Activated T-helper 2 cell treated with anti-CD3 and anti-CD28 coated beads, Interferon-gamma antibody, Interleukin-2, Interleukin-4, amounts not matched to agents 10 μg/mL and 5 μg/mL and 100 μg/mL, durations not matched to agents 14 hours and 24 hours and 36 hours (primary cell): ENCODE data around the gene ZGRF1. TPM values are rescaled to one million over a fixed set of nuclear protein-coding genes. Genes with fewer than 3 reads are reported as not detected.
A peak's percentile ranks its signal among the peaks of the same experiment; 100 is the strongest.

Source experiments
- DNase-seq: peaks from one replicate; pipeline ENCODE4 v3.0.0; 2021; ENCODE audit warnings: low spot score
- H3K27ac Mint-ChIP-seq: one replicate; pipeline ENCODE4 v1.8.0; 2021; ENCODE audit warnings: mixed read lengths
- H3K27me3 Mint-ChIP-seq: one replicate; pipeline ENCODE4 v1.8.0; 2021; ENCODE audit warnings: low read depth, mixed read lengths
- H3K36me3 Mint-ChIP-seq: one replicate; pipeline ENCODE4 v1.8.0; 2021; ENCODE audit warnings: low read depth, mixed read lengths
- H3K4me1 Mint-ChIP-seq: one replicate; pipeline ENCODE4 v1.8.0; 2021; ENCODE audit warnings: low read depth, mixed read lengths
- H3K4me3 Mint-ChIP-seq: one replicate; pipeline ENCODE4 v1.8.0; 2021; ENCODE audit warnings: low read depth, mild to moderate bottlenecking, moderate library complexity, mixed read lengths
- H3K9me3 Mint-ChIP-seq: one replicate; pipeline ENCODE4 v1.8.0; 2021; ENCODE audit warnings: mixed read lengths
- intact Hi-C: fragments of 100-400 bp; cut with micrococcal nuclease; formaldehyde crosslinking; loops from one replicate; pipeline ENCODE4 v1.15.1; 2023
- total RNA-seq: library from RNA; stranded (reverse); gene quantifications from 2 replicates; pipeline ENCODE4 v1.2.3, GENCODE V29; 2022

Gene ZGRF1
- total RNA-seq, 1 donor from 2014 or later = 30.0 TPM

- DNase-seq = no peak
- Mint-ChIP-seq H3K36me3 (no peaks in the 10 kb centered on the region), H3K4me1 (peaks cover 46% of the 10 kb centered on the region), H3K27ac (peak overlapping the region; percentile 34), H3K4me3 (peak overlapping the region; percentile 88), H3K27me3 (peaks cover 88% of the 10 kb centered on the region), H3K9me3 (no peaks in the 10 kb centered on the region)
- intact Hi-C loops = loop anchor here (5.0 kb wide), 2 partner anchors 229 to 284 kb away; partner anchors contain the start of genes AP1AR and TIFA
Observed at GRCh38 chr4:112516471-112517066, 120.1 kb downstream of the ZGRF1 start.

- Mint-ChIP-seq H3K27ac (peak within 1 kb of the TSS; percentile 56), H3K4me3 (peak within 1 kb of the TSS; percentile 88), H3K9me3 (no peaks in the 10 kb centered on the region), H3K36me3 (no peaks in the 10 kb centered on the region), H3K27me3 (peaks cover 88% of the 10 kb centered on the region), H3K4me1 (peaks cover 51% of the 10 kb centered on the region)
- DNase-seq = no peak
- intact Hi-C loops = loop anchor here (5.0 kb wide), 2 partner anchors 229 to 284 kb away; partner anchors contain the start of genes AP1AR and TIFA
Observed at GRCh38 chr4:112516066-112516470, 120.6 kb downstream of the ZGRF1 start, which contains the start of gene NEUROG2. Gene NEUROG2 (minus strand): TSS chr4:112516180. CDS start chr4:112515475, 705 bp downstream.

DNA sequence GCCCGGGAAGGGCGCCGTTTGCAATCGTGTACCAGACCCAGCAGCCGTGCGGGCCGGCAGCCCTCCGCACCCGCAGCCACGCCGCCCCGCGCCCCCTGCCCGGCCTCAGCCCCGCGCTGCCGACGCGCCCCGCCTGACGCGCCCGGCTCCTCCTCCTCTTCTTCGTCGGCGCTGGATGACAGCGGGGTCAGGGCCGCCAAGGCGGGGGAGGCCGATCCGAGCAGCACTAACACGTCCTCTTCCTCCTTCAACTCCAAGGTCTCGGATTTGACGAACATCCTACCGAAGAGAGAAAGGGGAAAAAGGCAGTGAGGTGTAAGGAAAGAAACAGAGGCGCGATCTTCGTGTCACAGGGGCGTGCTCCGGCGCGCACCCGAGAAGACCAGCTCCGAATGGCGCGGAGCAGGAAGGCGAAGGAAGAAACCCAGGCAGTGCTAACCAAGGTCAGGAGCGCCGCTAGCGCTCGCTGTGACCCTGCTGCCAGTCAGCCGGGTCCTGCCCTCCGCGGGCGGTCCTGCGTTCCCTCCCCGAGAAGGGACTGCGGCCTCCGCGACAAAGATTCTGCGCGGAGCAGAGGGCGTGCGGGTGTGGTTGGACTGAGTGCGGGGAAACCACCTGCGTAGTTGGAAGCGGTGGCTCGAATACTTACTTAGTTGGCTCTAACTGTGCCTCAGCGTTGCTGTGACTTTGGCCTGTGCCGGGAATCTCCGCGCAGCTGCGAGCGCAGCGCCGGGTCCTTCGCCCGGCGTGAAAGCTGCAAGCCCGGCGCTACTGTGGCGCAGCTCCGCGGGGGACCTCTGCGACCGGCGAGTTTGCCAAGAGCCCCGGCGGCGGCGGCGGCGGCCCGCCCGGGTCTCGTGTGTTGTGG, 121.3 kb downstream of the ZGRF1 start:
- peak; percentile 44 for DNase-seq
- Mint-ChIP-seq H3K27me3 (peaks cover 86% of the 10 kb centered on the region), H3K27ac (peak overlapping the region; percentile 56), H3K4me1 (peaks cover 46% of the 10 kb centered on the region), H3K9me3 (no peaks in the 10 kb centered on the region), H3K36me3 (no peaks in the 10 kb centered on the region), H3K4me3 (peak overlapping the region; percentile 88)
- intact Hi-C loops = loop anchor here (1.0 to 5.0 kb wide), 3 partner anchors 8 to 283 kb away; partner anchors contain the start of genes AP1AR and TIFA

DNA sequence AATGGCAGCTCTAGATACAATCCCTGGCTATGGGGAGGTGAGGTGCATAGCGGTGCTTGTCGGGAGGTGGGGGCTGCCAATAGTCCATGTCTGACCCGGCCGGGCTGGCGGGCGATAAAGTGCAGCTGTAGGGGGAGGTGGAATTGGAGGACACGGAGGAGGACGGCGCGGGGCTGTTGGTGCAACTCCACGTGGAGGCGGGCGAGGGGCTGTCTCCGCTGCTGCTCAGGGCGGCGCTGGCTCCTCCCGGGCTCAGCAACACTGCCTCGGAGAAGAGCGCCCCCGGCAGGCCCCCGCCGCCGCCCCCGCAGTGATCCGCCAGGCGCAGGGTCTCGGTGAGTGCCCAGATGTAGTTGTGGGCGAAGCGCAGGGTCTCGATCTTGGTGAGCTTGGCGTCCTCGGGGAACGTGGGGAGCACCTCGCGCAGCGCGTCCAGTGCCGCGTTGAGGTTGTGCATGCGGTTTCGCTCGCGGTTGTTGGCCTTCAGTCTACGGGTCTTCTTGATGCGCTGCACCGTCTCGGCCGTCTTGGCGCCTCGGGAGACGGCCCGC, 122.0 kb downstream of the ZGRF1 start:
- no peaks in the 10 kb centered on the region for H3K36me3 Mint-ChIP-seq
- H3K4me3 Mint-ChIP-seq = peak overlapping the region; percentile 88
- no peak for DNase-seq
- no peaks in the 10 kb centered on the region for H3K9me3 Mint-ChIP-seq
- peaks cover 45% of the 10 kb centered on the region for H3K4me1 Mint-ChIP-seq
- H3K27ac Mint-ChIP-seq = no peak overlapping the region
- peaks cover 84% of the 10 kb centered on the region for H3K27me3 Mint-ChIP-seq
- intact Hi-C loops = loop anchor here (1.0 to 5.0 kb wide), 3 partner anchors 9 to 282 kb away; partner anchors contain the start of genes AP1AR and TIFA

GRCh38 chr4:112513971-112514646, 122.6 kb downstream of the ZGRF1 start:
- no peak for DNase-seq
- H3K27me3 Mint-ChIP-seq = peaks cover 85% of the 10 kb centered on the region
- H3K4me1 Mint-ChIP-seq = peaks cover 51% of the 10 kb centered on the region
- H3K27ac Mint-ChIP-seq = no peak overlapping the region
- H3K4me3 Mint-ChIP-seq = peak overlapping the region; percentile 70
- no peaks in the 10 kb centered on the region for H3K36me3 Mint-ChIP-seq
- H3K9me3 Mint-ChIP-seq = no peaks in the 10 kb centered on the region
- intact Hi-C loops = no loop called here

DNA sequence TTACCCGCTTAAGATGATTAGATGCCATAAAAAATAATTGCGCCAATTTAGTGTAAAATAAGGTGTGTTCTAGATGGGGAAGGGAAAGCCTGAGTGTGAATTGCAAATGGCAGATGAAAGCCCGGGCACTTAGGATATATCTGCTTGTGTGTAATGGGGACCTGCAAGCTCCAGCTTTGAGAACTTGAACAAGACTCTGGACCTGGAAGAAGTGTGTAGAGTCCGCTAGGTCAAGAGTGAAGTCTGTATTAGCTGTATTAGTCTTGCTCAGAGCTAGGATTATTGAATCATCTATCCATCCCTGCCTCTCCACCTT, 124.9 kb downstream of the ZGRF1 start:
- no peak for DNase-seq
- H3K36me3 Mint-ChIP-seq = no peaks in the 10 kb centered on the region
- peaks cover 35% of the 10 kb centered on the region for H3K4me1 Mint-ChIP-seq
- no peak overlapping the region for H3K27ac Mint-ChIP-seq
- no peak overlapping the region for H3K4me3 Mint-ChIP-seq
- H3K27me3 Mint-ChIP-seq = peaks cover 81% of the 10 kb centered on the region
- no peaks in the 10 kb centered on the region for H3K9me3 Mint-ChIP-seq
- intact Hi-C loops = loop anchor here (2.0 kb wide), 1 partner anchor 1891 kb away; no protein-coding TSS in a partner anchor

DNA sequence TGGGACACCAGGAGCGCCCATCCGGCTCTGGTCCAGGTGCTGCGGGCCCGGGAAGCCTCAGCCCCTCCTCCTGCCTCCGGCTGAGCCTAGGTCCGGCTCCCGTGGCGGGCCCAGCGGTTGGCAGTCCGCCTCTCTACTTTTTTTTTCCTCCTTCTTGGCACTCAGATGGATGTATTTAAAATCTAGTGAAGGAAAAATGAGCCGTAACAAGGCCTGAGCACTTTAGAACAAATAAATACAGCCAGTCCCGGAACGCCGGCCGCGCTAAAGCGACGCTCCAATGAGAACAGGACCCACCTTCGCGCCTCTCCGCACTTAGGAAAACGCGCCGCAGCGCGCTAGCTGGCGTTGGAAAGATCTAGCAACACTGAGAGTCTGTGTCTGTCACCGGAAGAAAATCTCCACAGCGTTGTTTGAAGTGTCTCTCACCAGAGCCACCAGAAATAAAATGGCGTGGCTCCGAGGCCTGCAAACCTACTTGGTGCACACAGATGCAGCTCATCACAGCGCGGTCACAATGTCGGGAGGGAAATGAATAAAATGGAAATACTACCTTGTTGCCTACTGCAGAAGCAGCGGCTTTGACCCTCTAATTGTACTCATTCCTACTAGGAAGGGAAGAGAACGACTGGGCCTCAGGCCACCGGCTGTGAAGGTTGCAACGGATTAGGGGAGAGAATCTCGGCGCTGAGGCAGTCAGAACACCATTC, 125.5 kb downstream of the ZGRF1 start:
- H3K27ac Mint-ChIP-seq = no peak overlapping the region
- intact Hi-C loops = loop anchor here (2.0 kb wide), 1 partner anchor 1890 kb away; no protein-coding TSS in a partner anchor
- peaks cover 33% of the 10 kb centered on the region for H3K4me1 Mint-ChIP-seq
- H3K36me3 Mint-ChIP-seq = no peaks in the 10 kb centered on the region
- no peaks in the 10 kb centered on the region for H3K9me3 Mint-ChIP-seq
- H3K27me3 Mint-ChIP-seq = peaks cover 83% of the 10 kb centered on the region
- H3K4me3 Mint-ChIP-seq = no peak overlapping the region
- no peak for DNase-seq

GRCh38 chr4:112510291-112511092, 126.2 kb downstream of the ZGRF1 start:
- H3K4me3 Mint-ChIP-seq = no peak overlapping the region
- no peak for DNase-seq
- no peak overlapping the region for H3K27ac Mint-ChIP-seq
- peaks cover 30% of the 10 kb centered on the region for H3K4me1 Mint-ChIP-seq
- no peaks in the 10 kb centered on the region for H3K9me3 Mint-ChIP-seq
- intact Hi-C loops = loop anchor here (2.0 kb wide), 1 partner anchor 1890 kb away; no protein-coding TSS in a partner anchor
- no peaks in the 10 kb centered on the region for H3K36me3 Mint-ChIP-seq
- H3K27me3 Mint-ChIP-seq = peaks cover 85% of the 10 kb centered on the region

DNA sequence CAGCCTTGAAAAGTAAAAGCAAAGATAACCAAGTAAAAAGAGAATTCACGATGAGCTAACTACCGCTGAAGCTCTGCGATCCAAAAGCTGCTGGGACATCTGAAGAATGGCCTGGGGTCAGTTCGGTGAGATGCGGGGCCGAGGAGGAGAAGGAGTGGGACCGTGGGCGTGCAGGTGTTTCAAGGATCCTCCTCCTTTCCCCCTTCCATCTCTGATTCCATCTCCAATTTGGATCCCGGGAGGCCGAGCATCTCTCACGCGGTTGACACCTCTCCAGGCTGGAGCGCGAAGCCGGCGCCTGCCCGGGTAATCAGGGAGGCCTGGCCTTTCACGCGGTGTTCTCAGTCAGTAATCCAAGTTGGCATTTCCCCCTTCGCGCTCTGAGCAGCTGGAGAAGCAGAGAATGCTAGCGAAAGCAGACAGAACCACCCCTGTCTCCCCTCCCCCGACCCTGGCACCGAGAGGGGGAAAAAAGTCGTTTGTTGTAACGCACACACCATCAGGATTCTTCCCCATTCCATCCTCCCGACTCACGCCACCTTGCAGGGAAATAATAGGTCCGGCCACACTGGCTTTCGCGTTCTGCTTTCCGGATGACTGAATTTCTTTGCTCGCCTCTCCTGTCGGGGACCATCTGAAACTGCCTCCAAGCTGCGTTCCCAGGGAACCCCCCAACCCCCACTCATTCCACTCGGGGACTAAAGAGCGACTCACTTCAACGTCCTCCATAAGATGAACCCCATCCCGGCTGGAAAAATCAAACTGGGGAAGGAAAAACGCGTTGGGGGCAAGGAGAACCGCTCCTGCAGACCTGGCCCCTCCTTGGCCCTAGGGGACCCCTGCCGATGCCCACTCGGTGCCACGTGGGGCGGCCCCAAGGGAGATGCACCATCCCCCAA, 127.2 kb downstream of the ZGRF1 start:
- no peaks in the 10 kb centered on the region for H3K36me3 Mint-ChIP-seq
- no peak for DNase-seq
- H3K27me3 Mint-ChIP-seq = peaks cover 81% of the 10 kb centered on the region
- no peak overlapping the region for H3K27ac Mint-ChIP-seq
- peaks cover 26% of the 10 kb centered on the region for H3K4me1 Mint-ChIP-seq
- H3K4me3 Mint-ChIP-seq = peak overlapping the region; percentile 41
- H3K9me3 Mint-ChIP-seq = no peaks in the 10 kb centered on the region
- intact Hi-C loops = loop anchor here (1.0 to 2.0 kb wide), 2 partner anchors 14 to 1889 kb away; no protein-coding TSS in a partner anchor

DNA sequence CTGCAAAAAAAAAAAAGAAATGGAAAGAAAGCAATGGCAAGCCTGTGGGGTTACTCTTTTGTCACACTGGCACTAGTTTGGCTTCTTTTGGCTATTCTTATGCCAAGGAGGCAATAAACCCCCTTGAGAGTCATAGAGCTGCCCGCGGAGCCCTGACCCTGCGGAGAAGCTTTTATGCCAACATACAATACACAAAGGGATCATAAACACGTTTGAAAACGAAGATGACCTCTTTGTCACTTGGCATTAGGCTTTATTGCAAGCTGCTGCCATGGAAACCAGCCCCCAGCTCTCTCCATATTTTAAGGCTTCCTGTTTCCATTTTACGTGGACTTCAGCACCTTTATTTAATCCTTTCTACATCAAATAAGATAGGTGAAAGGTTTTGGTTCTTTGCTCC, 128.4 kb downstream of the ZGRF1 start:
- Mint-ChIP-seq H3K27me3 (peaks cover 78% of the 10 kb centered on the region), H3K4me3 (no peak overlapping the region), H3K36me3 (no peaks in the 10 kb centered on the region), H3K27ac (no peak overlapping the region), H3K4me1 (peaks cover 18% of the 10 kb centered on the region), H3K9me3 (no peaks in the 10 kb centered on the region)
- DNase-seq = no peak
- intact Hi-C loops = no loop called here
